AG04450 (cell line): ENCODE data around the gene MAP2K2. TPM values are rescaled to one million over a fixed set of nuclear protein-coding genes. Genes with fewer than 3 reads are reported as not detected.
A peak's percentile ranks its signal among the peaks of the same experiment; 100 is the strongest.

Source experiments
- CTCF ChIA-PET: fragments of 300-600, 350-600 bp; formaldehyde crosslinking; extraction: SDS; loops from one replicate; lab custom pipeline; 2022; ENCODE audit warnings: antibody characterized with exemption, inconsistent platforms; lab: Charles Lee
- POLR2A ChIA-PET: fragments of 350-600 bp; formaldehyde crosslinking; extraction: SDS; loops from one replicate; lab custom pipeline; 2021; ENCODE audit warnings: antibody characterized with exemption, inconsistent platforms; lab: Yijun Ruan, JAX
- DNase-seq: peaks from one replicate; pipeline ENCODE4 v3.0.0-alpha.2; 2011; ENCODE audit warnings: low read depth, low spot score
- H3K27ac ChIP-seq: one replicate; pipeline ENCODE4 v1.5.1; 2012; ENCODE audit warnings: low read depth, low read length, control low read depth
- H3K27me3 ChIP-seq: one replicate; pipeline ENCODE4 v1.6.0; 2012; ENCODE audit warnings: low read length; ENCODE audit not compliant: control insufficient read depth, insufficient read depth
- H3K4me3 ChIP-seq: 2 replicates; pipeline ENCODE4 v1.5.1; 2011; ENCODE audit warnings: mild to moderate bottlenecking, low read depth, low read length, control low read depth
- H3K9me3 ChIP-seq: 2 replicates; pipeline ENCODE4 v1.5.1; 2012; ENCODE audit warnings: low read length; ENCODE audit not compliant: control insufficient read depth, insufficient read depth
- CTCF ChIP-seq: IDR thresholded peaks from 2 replicates; pipeline ENCODE4 v1.5.1; 2011; ENCODE audit warnings: low read depth, low read length, control low read depth, inconsistent platforms
- polyA plus RNA-seq: library from polyadenylated mRNA; depleted of rRNA; stranded (reverse); fragments of >200 nt; gene quantifications from 2 replicates; pipeline ENCODE4 v1.2.3, GENCODE V29; 2011

MAP2K2 gene
- polyA plus RNA-seq, 1 experiment = 65.1 TPM

- TF ChIP-seq CTCF = no peak
- DNase-seq = peak; percentile 96
- Histone ChIP-seq H3K27me3 (no peaks in the 10 kb centered on the region), H3K9me3 (no peaks in the 10 kb centered on the region; the same call in 1 of the 2 replicates), H3K4me3 (peak overlapping the region; percentile 74), H3K27ac (no peak overlapping the region)
- CTCF ChIA-PET = no interaction called here
- POLR2A ChIA-PET = interaction anchor here (0.6 to 1.0 kb wide), 2 partner anchors 8 to 13 kb away, joined by 3 read pairs; no protein-coding TSS in a partner anchor
These were observed 58.3 kb downstream of the MAP2K2 start for GRCh38 chr19:4065430-4066175.

GRCh38 chr19:4064496-4065260 lies 59.2 kb downstream of the MAP2K2 start:
- POLR2A ChIA-PET = interaction anchor here (0.6 kb wide), 1 partner anchor 77 kb away, joined by 5 read pairs; no protein-coding TSS in a partner anchor
- no peak for TF ChIP-seq CTCF
- no peak for DNase-seq

DNA sequence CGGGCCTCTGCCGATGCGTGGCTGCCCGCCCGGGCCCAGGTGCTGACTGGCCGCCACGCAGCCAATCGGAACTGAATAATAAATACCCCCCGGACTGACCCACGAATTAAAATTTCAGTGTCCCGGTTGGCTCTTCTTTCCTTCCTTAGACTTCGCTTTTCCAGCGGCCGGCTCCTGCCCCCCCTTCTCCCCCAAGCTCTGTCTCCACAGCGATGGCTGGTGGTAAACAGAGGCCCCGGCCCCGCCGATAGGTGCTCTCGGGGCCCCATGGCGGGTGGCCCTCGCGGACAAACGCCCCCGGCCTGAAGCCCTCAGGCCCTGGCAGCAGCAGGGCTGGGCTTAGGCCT lies 59.8 kb downstream of the MAP2K2 start:
- no peak for TF ChIP-seq CTCF
- no peaks in the 10 kb centered on the region for H3K27me3 ChIP-seq

More at GRCh38 chr19:4064496-4065260, 59.2 kb downstream of the MAP2K2 start:
- H3K27me3 ChIP-seq = no peaks in the 10 kb centered on the region
- peak overlapping the region; percentile 61 for H3K27ac ChIP-seq
- CTCF ChIA-PET = no interaction called here
- H3K4me3 ChIP-seq = peak overlapping the region; percentile 74
- no peaks in the 10 kb centered on the region; the same call in 1 of the 2 replicates for H3K9me3 ChIP-seq

DNA sequence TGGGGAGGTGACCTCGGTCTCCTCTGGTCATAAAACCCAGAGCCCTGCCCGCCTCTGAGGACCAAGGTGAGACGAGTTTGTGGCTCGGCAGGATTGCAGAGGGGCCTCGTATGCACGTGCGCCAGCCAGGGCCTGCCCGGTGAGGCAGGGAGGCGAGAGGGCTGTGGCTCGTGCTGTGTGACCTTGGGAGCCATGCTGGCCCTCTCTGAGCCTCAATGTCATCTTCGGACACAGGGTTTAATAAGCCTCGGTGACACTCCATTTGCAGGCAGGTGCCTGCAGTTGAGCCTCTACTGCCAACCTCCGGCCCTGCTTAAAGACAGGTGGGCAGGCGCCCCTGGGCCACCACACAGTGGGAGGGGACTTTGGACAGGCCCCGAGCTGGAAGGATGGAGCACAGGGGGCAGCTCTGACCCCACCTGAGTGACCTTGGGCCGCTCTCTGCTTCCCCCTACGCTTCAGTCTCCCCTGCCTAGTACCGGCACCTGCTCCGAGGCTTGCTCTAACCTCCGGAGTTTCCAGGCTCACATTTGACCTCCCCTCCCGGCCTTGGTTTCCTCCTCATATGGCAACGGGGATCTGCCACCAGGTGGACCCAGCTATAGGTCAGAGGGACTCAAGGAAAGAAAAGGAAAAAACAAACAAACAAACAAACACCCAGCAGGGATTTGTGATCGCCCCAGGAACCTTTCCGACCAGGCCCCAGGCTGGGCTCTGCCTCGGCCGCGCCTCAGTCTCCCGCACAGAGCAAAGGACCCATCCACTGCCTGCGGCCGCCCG lies 60.4 kb downstream of the MAP2K2 start:
- ChIA-PET POLR2A (interaction anchor here (0.9 kb wide), 1 partner anchor 78 kb away, joined by 3 read pairs; the partner anchor contains the start of gene EEF2), CTCF (no interaction called here)
- H3K9me3 ChIP-seq = no peaks in the 10 kb centered on the region; the same call in 1 of the 2 replicates
- peak overlapping the region; percentile 74 for H3K4me3 ChIP-seq
- 0 out of 2 replicates have a peak, but pooled peaks have one; percentile 15 for TF ChIP-seq CTCF
- no peaks in the 10 kb centered on the region for H3K27me3 ChIP-seq
- DNase-seq = no peak
- H3K27ac ChIP-seq = no peak overlapping the region

More for the DNA sequence above, 59.8 kb downstream of the MAP2K2 start:
- ChIA-PET POLR2A (interaction anchor here (0.9 kb wide), 1 partner anchor 79 kb away, joined by 3 read pairs; the partner anchor contains the start of gene EEF2), CTCF (no interaction called here)
- peak overlapping the region; percentile 74 for H3K4me3 ChIP-seq
- no peak for DNase-seq
- H3K9me3 ChIP-seq = no peaks in the 10 kb centered on the region; the same call in 1 of the 2 replicates
- H3K27ac ChIP-seq = peak overlapping the region; percentile 61
